Right lobe of liver (tissue), 6 donors: ENCODE results near the gene SSUH2. TPM values are rescaled to one million over a fixed set of nuclear protein-coding genes. Genes with fewer than 3 reads are reported as not detected.

Experiments
- ATAC-seq, 4 donors: fragments of 200-7000 bp; cut with Tn5 transposase; one replicate each; pipeline ENCODE4 v1.9.1; 2020; ENCODE audit warnings: mild to moderate bottlenecking in 4 of 4, moderate library complexity in 4 of 4
- DNase-seq, 3 donors: peaks; one replicate each; pipeline ENCODE4 v3.0.0-alpha.2; 2020
- H3K27ac ChIP-seq, 3 donors: fragments of 200-600 bp; one replicate each; pipeline ENCODE4 v1.8.0; 2022
- H3K27me3 ChIP-seq, 2 donors: fragments of 200-600 bp; one replicate each; pipeline ENCODE4 v1.8.0; 2022
- H3K36me3 ChIP-seq, 4 donors: fragments of 200-600 bp; sonication (generic) in 1 of 4; one replicate each; pipeline versions ENCODE4 v1.5.1 to v1.8.0; 2017 to 2022; ENCODE audit warnings: control low read depth in 1 of 4
- H3K4me1 ChIP-seq, 4 donors: fragments of 200-600 bp; sonication (generic) in 1 of 4; one replicate each; pipeline versions ENCODE4 v1.5.1 to v1.8.0; 2017 to 2022; ENCODE audit warnings: control low read depth in 1 of 4
- H3K4me3 ChIP-seq, 3 donors: fragments of 200-600 bp; one replicate each; pipeline ENCODE4 v1.8.0; 2022
- H3K9me3 ChIP-seq, 4 donors: fragments of 200-600 bp; sonication (generic) in 1 of 4; one replicate each; pipeline versions ENCODE4 v1.5.1 to v1.8.0; 2017 to 2022; ENCODE audit warnings: control low read depth in 1 of 4
- CTCF ChIP-seq, 4 donors: fragments of 200-600 bp in 3 of 4; fragments of 450-650 bp in 1 of 4; IDR thresholded peaks; one replicate each; pipeline versions ENCODE4 v1.5.1 to v1.8.0; 2016 to 2022; ENCODE audit warnings: antibody characterized with exemption in 4 of 4, mild to moderate bottlenecking in 2 of 4
- POLR2A ChIP-seq: fragments of 450-650 bp; IDR thresholded peaks from one replicate; pipeline ENCODE4 v1.6.1; 2017; ENCODE audit warnings: antibody characterized with exemption, mild to moderate bottlenecking
- WGBS: methylation state at CpG from one replicate; pipeline ENCODE4 v1.1.6; 2018; ENCODE audit warnings: low coverage, low lambda C conversion rate; ENCODE audit not compliant: insufficient coverage; ENCODE audit errors: missing lambda C conversion rate; 5-methylcytosine and 5-hydroxymethylcytosine counted together
- intact Hi-C, 2 donors: fragments of 100-400 bp; cut with DNase I; formaldehyde crosslinking; loops; one replicate each; pipeline versions ENCODE4 v1.11.2 to v1.14.1; 2022
- total RNA-seq, 6 experiments: library from RNA; depleted of rRNA in 2 of 6; stranded (reverse); fragments of >200 nt in 2 of 6; fragmentation: NEBNext Ultra II Directional in 3 of 6; extraction: Animal tissue kit (Norgen Biotek cat#: 25700) in 3 of 6; gene quantifications; one replicate each; pipeline versions ENCODE4 v1.1.0 to v1.2.4, GENCODE V29; 2016 to 2023
- donor health status: DM: no; HTN: yes; CAD: no.
- donor health status: DM: no; HTN: no; CAD: no.
- donor health status: DM: no; HTN: no; CAD: no.
- donor health status: DM: no; HTN: yes; CAD: no.
- donor health status: DM: no; HTN: yes; CAD: no.

The SSUH2 gene
- total RNA-seq, 6 experiments from 2014 or later: 0.09 to 2.0 (median 1.1) TPM; not detected in 1

- DNase-seq: no peak
- intact Hi-C loops: no loop called here
- WGBS: 40% methylated on average over 10 of the region's 10 CpGs
These were observed 769 bp downstream of the SSUH2 start for GRCh38 chr3:8643693-8644365.

GRCh38 chr3:8642001-8642400 lies 2.6 kb downstream of the SSUH2 start:
- intact Hi-C loops: no loop called here
- Histone ChIP-seq H3K9me3 (no peaks in the 10 kb centered on the region), H3K36me3 (no peaks in the 10 kb centered on the region), H3K4me1 (no peaks in the 10 kb centered on the region), H3K27me3 (no peaks in the 10 kb centered on the region), H3K4me3 (no peak overlapping the region), H3K27ac (no peak overlapping the region)
- WGBS: 76% methylated on average over 2 of the region's 2 CpGs
- TF ChIP-seq POLR2A: no peak
- no peak for TF ChIP-seq CTCF (IDR thresholded peaks at IDR 0.05)
- no peak for DNase-seq
- no peak for ATAC-seq

More at GRCh38 chr3:8643693-8644365, 769 bp downstream of the SSUH2 start:
- H3K27me3 ChIP-seq: no peaks in the 10 kb centered on the region
- no peaks in the 10 kb centered on the region for H3K9me3 ChIP-seq
- H3K36me3 ChIP-seq: no peaks in the 10 kb centered on the region
- no peaks in the 10 kb centered on the region for H3K4me1 ChIP-seq
- H3K4me3 ChIP-seq: no peak overlapping the region
- no peak for ATAC-seq
- TF ChIP-seq POLR2A: no peak
- no peak for TF ChIP-seq CTCF (IDR thresholded peaks at IDR 0.05)
- H3K27ac ChIP-seq: no peak overlapping the region

GRCh38 chr3:8641472-8641871 lies 3.1 kb downstream of the SSUH2 start:
- TF ChIP-seq CTCF (IDR thresholded peaks at IDR 0.05) (no peak), POLR2A (no peak)
- Histone ChIP-seq H3K9me3 (no peaks in the 10 kb centered on the region), H3K27ac (no peak overlapping the region), H3K4me3 (no peak overlapping the region), H3K4me1 (no peaks in the 10 kb centered on the region), H3K27me3 (no peaks in the 10 kb centered on the region), H3K36me3 (no peaks in the 10 kb centered on the region)
- no peak for DNase-seq
- ATAC-seq: no peak
- intact Hi-C loops: no loop called here
- 54% methylated on average over 5 of the region's 7 CpGs for WGBS

- Histone ChIP-seq H3K36me3 (no peaks in the 10 kb centered on the region), H3K9me3 (no peaks in the 10 kb centered on the region), H3K27ac (no peak overlapping the region), H3K27me3 (no peaks in the 10 kb centered on the region), H3K4me1 (no peaks in the 10 kb centered on the region), H3K4me3 (no peak overlapping the region)
- DNase-seq (no peak), ATAC-seq (no peak)
- intact Hi-C loops: no loop called here
- WGBS: 88% methylated on average over 1 of the region's 1 CpG
- TF ChIP-seq CTCF (IDR thresholded peaks at IDR 0.05): no peak
- TF ChIP-seq POLR2A: no peak
These were observed 4.4 kb downstream of the SSUH2 start for GRCh38 chr3:8640223-8640622.

GRCh38 chr3:8639659-8640000 lies 5.0 kb downstream of the SSUH2 start:
- H3K4me3 ChIP-seq: no peak overlapping the region

More at GRCh38 chr3:8639659-8640000, 5.0 kb downstream of the SSUH2 start:
- H3K4me1 ChIP-seq: no peaks in the 10 kb centered on the region
- DNase-seq (no peak), ATAC-seq (no peak)
- H3K9me3 ChIP-seq: no peaks in the 10 kb centered on the region
- no peaks in the 10 kb centered on the region for H3K36me3 ChIP-seq
- no peak overlapping the region for H3K27ac ChIP-seq
- H3K27me3 ChIP-seq: no peaks in the 10 kb centered on the region
- 71% methylated on average over 7 of the region's 7 CpGs for WGBS
- TF ChIP-seq CTCF (IDR thresholded peaks at IDR 0.05) (no peak), POLR2A (no peak)
- intact Hi-C loops: no loop called here
